ENCODE data around the gene OPRD1. TPM values are rescaled to one million over a fixed set of nuclear protein-coding genes. Genes with fewer than 3 reads are reported as not detected.
"Not testable (repeated sequence)": the region's sequence is repeated elsewhere in the genome, so short reads cannot be mapped to it uniquely, and the experiment has no call there.

The OPRD1 gene
- total and polyA plus RNA-seq, 2 donors (not counting 1 experiment from before 2014, with no cell fraction given): not detected

GRCh38 chr1:28790377-28791035 is 21.5 kb upstream of the OPRD1 start:
- Histone ChIP-seq H3K9me3 (ENCODE audit: control extremely low read depth in 1 of 3, control insufficient read depth in 2 of 3, insufficient read depth in 1 of 3, low read length in 2 of 3) (no peaks in the 10 kb centered on the region), H3K36me3 (replicated peaks in 1 of 2; ENCODE audit: control extremely low read depth in 1 of 2, control insufficient read depth in 1 of 2, extremely low read depth in 1 of 2, insufficient read depth in 2 of 2, low read length in 1 of 2) (no peaks in the 10 kb centered on the region), H3K4me1 (ENCODE audit: control insufficient read depth in 2 of 2, insufficient read depth in 2 of 2, low read length in 2 of 2) (peaks cover 4% of the 10 kb centered on the region in 2 donors), H3K4me2 (replicated peaks; ENCODE audit: low read depth, low read length, poor library complexity, severe bottlenecking) (no peak overlapping the region), H3K4me3 (ENCODE audit: control extremely low read depth in 1 of 5, extremely low read depth in 1 of 5, insufficient read depth in 1 of 5, low read depth in 2 of 5, low read length in 4 of 5) (no peak overlapping the region), H3K79me2 (ENCODE audit: control insufficient read depth, insufficient read depth, low read length) (no peaks in the 10 kb centered on the region), H3K27me3 (replicated peaks in 1 of 4; ENCODE audit: control extremely low read depth in 1 of 4, control insufficient read depth in 3 of 4, insufficient read depth in 4 of 4, low read length in 3 of 4) (no peaks in the 10 kb centered on the region), H3K9ac (ENCODE audit: low read length) (no peak overlapping the region), H2AFZ (ENCODE audit: insufficient read depth, low read depth, low read length, poor library complexity, severe bottlenecking) (no peak overlapping the region), H4K20me1 (ENCODE audit: control insufficient read depth, insufficient read depth, low read length, poor library complexity, severe bottlenecking) (no peaks in the 10 kb centered on the region), H3K27ac (ENCODE audit: low read length in 2 of 2) (no peak overlapping the region)
- POLR2A ChIA-PET: no interaction called here
- DNase-seq (no peak), ATAC-seq (ENCODE audit: low read depth) (no peak)
- TF ChIP-seq EZH2 (IDR thresholded peaks at IDR 0.05; ENCODE audit: borderline replicate concordance, insufficient read depth, low read depth, low read length, poor library complexity, severe bottlenecking) (no peak), CTCF (IDR thresholded peaks at IDR 0.05) (no peak)
- peaks cover 7% of the 10 kb centered on the region for H3K27me3 Mint-ChIP-seq
- CTCF ChIA-PET: interaction anchor here (4.1 kb wide), 1 partner anchor 86 kb away, joined by 20 read pairs; no protein-coding TSS in a partner anchor
- H3K4me1 Mint-ChIP-seq: peaks cover 4% of the 10 kb centered on the region
- WGBS (ENCODE audit: insufficient coverage): 93% methylated on average over 12 of the region's 12 CpGs
- intact Hi-C loops (cut with micrococcal nuclease): no loop called here
- no peak overlapping the region for H3K27ac Mint-ChIP-seq
- no peak overlapping the region for H3K4me3 Mint-ChIP-seq
- H3K9me3 Mint-ChIP-seq (ENCODE audit: insufficient read depth): no peaks in the 10 kb centered on the region

DNA sequence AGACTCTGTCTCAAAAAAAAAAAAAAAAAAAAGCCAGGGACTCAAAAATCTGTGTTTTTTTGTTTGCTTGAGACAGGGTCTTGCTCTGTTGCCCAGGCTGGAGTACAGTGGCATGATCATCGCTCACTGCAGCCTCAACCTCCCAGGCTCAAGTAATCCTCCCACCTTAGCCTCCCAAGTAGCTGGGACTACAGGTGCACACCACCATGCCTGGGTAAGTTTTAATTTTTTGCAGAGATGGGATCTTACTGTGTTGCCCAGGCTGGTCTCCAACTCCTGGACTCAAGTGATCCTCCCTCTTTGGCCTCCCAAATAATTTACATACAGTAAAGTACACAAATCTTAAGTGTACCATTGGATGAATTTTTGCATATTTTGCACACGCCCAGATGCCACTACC is 20.0 kb upstream of the OPRD1 start:
- H3K4me3 Mint-ChIP-seq; H3K9ac ChIP-seq (ENCODE audit: low read length); DNase-seq; POLR2A ChIA-PET; H3K4me1 ChIP-seq (ENCODE audit: control insufficient read depth in 2 of 2, insufficient read depth in 2 of 2, low read length in 2 of 2); H3K9me3 Mint-ChIP-seq (ENCODE audit: insufficient read depth); H3K4me3 ChIP-seq (ENCODE audit: control extremely low read depth in 1 of 5, extremely low read depth in 1 of 5, insufficient read depth in 1 of 5, low read depth in 2 of 5, low read length in 4 of 5); H3K36me3 ChIP-seq (replicated peaks in 1 of 2; ENCODE audit: control extremely low read depth in 1 of 2, control insufficient read depth in 1 of 2, extremely low read depth in 1 of 2, insufficient read depth in 2 of 2, low read length in 1 of 2); H3K79me2 ChIP-seq (ENCODE audit: control insufficient read depth, insufficient read depth, low read length); H3K27ac ChIP-seq (ENCODE audit: low read length in 2 of 2); ATAC-seq (ENCODE audit: low read depth); H3K27me3 ChIP-seq (replicated peaks in 1 of 4; ENCODE audit: control extremely low read depth in 1 of 4, control insufficient read depth in 3 of 4, insufficient read depth in 4 of 4, low read length in 3 of 4); H4K20me1 ChIP-seq (ENCODE audit: control insufficient read depth, insufficient read depth, low read length, poor library complexity, severe bottlenecking); H3K4me1 Mint-ChIP-seq; H3K4me2 ChIP-seq (replicated peaks; ENCODE audit: low read depth, low read length, poor library complexity, severe bottlenecking); H3K9me3 ChIP-seq (ENCODE audit: control extremely low read depth in 1 of 3, control insufficient read depth in 2 of 3, insufficient read depth in 1 of 3, low read length in 2 of 3); intact Hi-C loops (cut with micrococcal nuclease); H3K27ac Mint-ChIP-seq; H2AFZ ChIP-seq (ENCODE audit: insufficient read depth, low read depth, low read length, poor library complexity, severe bottlenecking): not testable (repeated sequence)
- 100% methylated on average over 1 of the region's 2 CpGs for WGBS (ENCODE audit: insufficient coverage)
- CTCF ChIA-PET: interaction anchor here (0.7 to 4.1 kb wide), 2 partner anchors 85 to 420 kb away, joined by 4 to 20 read pairs; no protein-coding TSS in a partner anchor
- peaks cover 15% of the 10 kb centered on the region for H3K27me3 Mint-ChIP-seq

All from B cell (primary cell).